SK-N-SH (cell line): ENCODE data around the gene CEL. TPM values are rescaled to one million over a fixed set of nuclear protein-coding genes. Genes with fewer than 3 reads are reported as not detected.
"Not testable (repeated sequence)": the region's sequence is repeated elsewhere in the genome, so short reads cannot be mapped to it uniquely, and the experiment has no call there.

Experiments
- CTCF ChIA-PET: fragments of 300-600, 350-600 bp; formaldehyde crosslinking; extraction: SDS; loops from one replicate; lab custom pipeline; 2021; lab: Yijun Ruan, JAX
- POLR2A ChIA-PET: fragments of 350-600 bp; sonication (Branson Sonifier 250); formaldehyde crosslinking; extraction: SDS; loops from one replicate; lab custom pipeline; 2020; ENCODE audit warnings: antibody characterized with exemption, inconsistent platforms; lab: Yijun Ruan, JAX
- DNase-seq: peaks from one replicate; pipeline ENCODE4 v3.0.0; 2012
- H2AFZ ChIP-seq: fragments of 200-600 bp; sonication (generic); 2 replicates; pipeline ENCODE4 v1.8.1; 2016; ENCODE audit warnings: antibody characterized with exemption, mild to moderate bottlenecking, low read depth
- H3F3A ChIP-seq: fragments of 200-600 bp; sonication (generic); replicated peaks from 2 replicates; pipeline ENCODE3; 2016; ENCODE audit warnings: antibody characterized with exemption, mild to moderate bottlenecking; ENCODE audit not compliant: insufficient read depth
- H3K27ac ChIP-seq, 2 experiments: fragments of 200-500 bp in 1 of 2; fragments of 200-600 bp in 1 of 2; sonication (Bioruptor generic) in 1 of 2; sonication (generic), shearing (Covaris generic) in 1 of 2; 2 replicates each; pipeline versions ENCODE4 v1.5.1 to v1.6.1; 2014 to 2016; ENCODE audit warnings: low read depth in 2 of 2, inconsistent platforms in 1 of 2, low read length in 1 of 2, mild to moderate bottlenecking in 1 of 2, mixed read lengths in 1 of 2
- H3K27me3 ChIP-seq: fragments of 200-600 bp; sonication (generic), shearing (Covaris generic); 2 replicates; pipeline ENCODE4 v1.6.1; 2016; ENCODE audit warnings: mixed run types; ENCODE audit not compliant: insufficient read depth
- H3K36me3 ChIP-seq, 2 experiments: fragments of 200-500 bp in 1 of 2; fragments of 200-600 bp in 1 of 2; sonication (Bioruptor generic) in 1 of 2; sonication (generic) in 1 of 2; replicated peaks in 1 of 2; 2 replicates each; pipeline versions ENCODE3 to v1.5.1; 2014 to 2016; ENCODE audit warnings: low read length in 1 of 2, mild to moderate bottlenecking in 1 of 2; ENCODE audit not compliant: insufficient read depth in 2 of 2, control insufficient read depth in 1 of 2
- H3K4me1 ChIP-seq, 2 experiments: fragments of 200-500 bp in 1 of 2; fragments of 200-600 bp in 1 of 2; sonication (Bioruptor generic) in 1 of 2; sonication (generic), shearing (Covaris generic) in 1 of 2; 2 replicates each; pipeline versions ENCODE4 v1.5.1 to v1.6.1; 2014 to 2016; ENCODE audit warnings: low read depth in 1 of 2, low read length in 1 of 2, mixed run types in 1 of 2; ENCODE audit not compliant: insufficient read depth in 2 of 2, control insufficient read depth in 1 of 2
- H3K4me2 ChIP-seq: fragments of 200-600 bp; sonication (generic), shearing (Covaris generic); 2 replicates; pipeline ENCODE4 v1.6.1; 2017; ENCODE audit warnings: mixed run types
- H3K4me3 ChIP-seq, 2 experiments: fragments of 200-500 bp in 1 of 2; fragments of 200-600 bp in 1 of 2; sonication (Bioruptor generic) in 1 of 2; sonication (generic), shearing (Covaris generic) in 1 of 2; 2 replicates each; pipeline versions ENCODE4 v1.5.1 to v1.8.1; 2014 to 2016; ENCODE audit warnings: low read depth in 2 of 2, inconsistent platforms in 1 of 2, low read length in 1 of 2, mild to moderate bottlenecking in 1 of 2, mixed read lengths in 1 of 2, moderate library complexity in 1 of 2
- H3K79me2 ChIP-seq: fragments of 200-600 bp; sonication (generic); 2 replicates; pipeline ENCODE4 v1.8.1; 2017; ENCODE audit warnings: mild to moderate bottlenecking; ENCODE audit not compliant: insufficient read depth
- H3K9ac ChIP-seq: fragments of 200-600 bp; sonication (generic); 2 replicates; pipeline ENCODE4 v1.6.1; 2017; ENCODE audit warnings: mixed run types
- H3K9me2 ChIP-seq: fragments of 200-600 bp; sonication (generic); 2 replicates; pipeline ENCODE4 v1.6.1; 2017; ENCODE audit warnings: mixed run types
- H3K9me3 ChIP-seq: fragments of 200-600 bp; sonication (generic); 2 replicates; pipeline ENCODE4 v1.6.1; 2017; ENCODE audit warnings: mixed run types, mild to moderate bottlenecking, moderate library complexity
- H4K20me1 ChIP-seq: fragments of 200-600 bp; sonication (generic); 2 replicates; pipeline ENCODE4 v1.6.1; 2017; ENCODE audit warnings: mild to moderate bottlenecking, mixed run types; ENCODE audit not compliant: insufficient read depth
- CHD2 ChIP-seq: fragments of 150-350 bp; IDR thresholded peaks from 2 replicates; pipeline ENCODE4 v1.6.1; 2018; ENCODE audit warnings: low read length; ENCODE audit not compliant: partially characterized antibody
- ELF1 ChIP-seq: IDR thresholded peaks from 2 replicates; pipeline ENCODE4 v1.4.0; 2012
- EP300 ChIP-seq, 2 experiments: IDR thresholded peaks; 2 replicates each; pipeline versions ENCODE4 v1.4.0 to v1.6.1; 2012; ENCODE audit warnings: borderline replicate concordance in 1 of 2, low read depth in 1 of 2, low read length in 1 of 2
- FOSL2 ChIP-seq: IDR thresholded peaks from 2 replicates; pipeline ENCODE4 v1.4.0; 2012; ENCODE audit warnings: low read depth, mild to moderate bottlenecking, moderate library complexity, borderline replicate concordance
- IRF3 ChIP-seq: fragments of 150-350 bp; IDR thresholded peaks from 2 replicates; pipeline ENCODE4 v1.6.1; 2016; ENCODE audit warnings: mild to moderate bottlenecking, low read depth, low read length
- JUND ChIP-seq: IDR thresholded peaks from 2 replicates; pipeline ENCODE4 v1.4.0; 2012
- MAX ChIP-seq: IDR thresholded peaks from 2 replicates; pipeline ENCODE4 v1.4.0; 2012; ENCODE audit warnings: low read depth
- MEF2A ChIP-seq: IDR thresholded peaks from 2 replicates; pipeline ENCODE4 v1.4.0; 2012; ENCODE audit warnings: low read depth, borderline replicate concordance
- MXI1 ChIP-seq: IDR thresholded peaks from 2 replicates; pipeline ENCODE4 v1.6.1; 2012; ENCODE audit warnings: mild to moderate bottlenecking, low read depth, low read length, improper control_type of control experiment
- PBX3 ChIP-seq: IDR thresholded peaks from 2 replicates; pipeline ENCODE4; 2012
- RCOR1 ChIP-seq: fragments of 150-350 bp; IDR thresholded peaks from 2 replicates; pipeline ENCODE4 v1.6.1; 2017; ENCODE audit warnings: antibody characterized with exemption, low read length
- REST ChIP-seq: IDR thresholded peaks from 2 replicates; pipeline ENCODE4 v1.6.1; 2012; ENCODE audit warnings: mild to moderate bottlenecking, low read depth, low read length, moderate library complexity
- RFX5 ChIP-seq: IDR thresholded peaks from 2 replicates; pipeline ENCODE4 v1.6.1; 2012; ENCODE audit warnings: mild to moderate bottlenecking, improper control_type of control experiment, low read length
- USF2 ChIP-seq: fragments of 150-350 bp; IDR thresholded peaks from 2 replicates; pipeline ENCODE4 v1.6.1; 2017; ENCODE audit warnings: antibody characterized with exemption, low read length, low read depth, borderline replicate concordance
- YY1 ChIP-seq: IDR thresholded peaks from 2 replicates; pipeline ENCODE4 v1.4.0; 2012; ENCODE audit warnings: low read depth, mild to moderate bottlenecking
- ZBTB33 ChIP-seq: IDR thresholded peaks from 2 replicates; pipeline ENCODE4 v1.4.0; 2012; ENCODE audit warnings: low read depth, borderline replicate concordance
- WGBS: methylation state at CpG from one replicate; pipeline ENCODE4 v1.1.6; 2017; ENCODE audit warnings: low lambda C conversion rate; 5-methylcytosine and 5-hydroxymethylcytosine counted together
- polyA plus RNA-seq, 3 experiments: library from polyadenylated mRNA; depleted of rRNA; stranded (reverse); fragments of >200 nt; gene quantifications; 2 replicates each; pipeline ENCODE4 v1.2.3, GENCODE V29; 2012

Gene CEL
- polyA plus RNA-seq, 1 of the 3 experiments (the other 2 are of a cell fraction): 0.87 TPM

GRCh38 chr9:133086212-133086860 is 24.6 kb downstream of the CEL start:
- H3K9me2 ChIP-seq, H4K20me1 ChIP-seq, H3K9me3 ChIP-seq, H3K4me2 ChIP-seq, H3K79me2 ChIP-seq, H3F3A ChIP-seq, DNase-seq, H3K27me3 ChIP-seq, POLR2A ChIA-PET, H3K4me3 ChIP-seq, H3K36me3 ChIP-seq, H2AFZ ChIP-seq, H3K27ac ChIP-seq, H3K9ac ChIP-seq: not testable (repeated sequence)
- CTCF ChIA-PET: interaction anchor here (1.0 to 6.6 kb wide), 3 partner anchors 17 to 61 kb away, joined by 3 to 40 read pairs (median 3); no protein-coding TSS in a partner anchor
- H3K4me1 ChIP-seq: peaks cover 0 to 36% of the 10 kb centered on the region in 2 experiments; a peak in 2 of 4 replicates
- WGBS: 88% methylated on average over 6 of the region's 17 CpGs

GRCh38 chr9:133086894-133087293 is 25.1 kb downstream of the CEL start:
- Histone ChIP-seq H4K20me1 (no peaks in the 10 kb centered on the region), H3K36me3 (no peaks in the 10 kb centered on the region), H3K9ac (no peak overlapping the region), H2AFZ (no peak overlapping the region), H3K4me3 (no peak overlapping the region), H3K79me2 (no peaks in the 10 kb centered on the region), H3K4me2 (no peak overlapping the region), H3F3A (no peaks in the 10 kb centered on the region), H3K27me3 (no peaks in the 10 kb centered on the region), H3K9me3 (no peaks in the 10 kb centered on the region), H3K4me1 (peaks cover 0 to 36% of the 10 kb centered on the region in 2 experiments; a peak in 2 of 4 replicates), H3K9me2 (no peaks in the 10 kb centered on the region), H3K27ac (no peak overlapping the region)
- POLR2A ChIA-PET: no interaction called here
- CTCF ChIA-PET: interaction anchor here (1.0 to 6.6 kb wide), 3 partner anchors 16 to 61 kb away, joined by 3 to 40 read pairs (median 3); no protein-coding TSS in a partner anchor
- no peak for TF ChIP-seq EP300 (IDR thresholded peaks at IDR 0.05; ENCODE audit: borderline replicate concordance in 1 of 2, low read depth in 1 of 2, low read length in 1 of 2)
- no peak for TF ChIP-seq RFX5
- TF ChIP-seq MAX: no peak
- TF ChIP-seq IRF3: no peak
- TF ChIP-seq YY1: no peak
- no peak for TF ChIP-seq MEF2A
- TF ChIP-seq RCOR1: no peak
- no peak for TF ChIP-seq FOSL2
- no peak for TF ChIP-seq PBX3
- TF ChIP-seq ZBTB33: no peak
- no peak for TF ChIP-seq JUND
- no peak for TF ChIP-seq REST
- no peak for TF ChIP-seq ELF1
- no peak for TF ChIP-seq CHD2
- no peak for TF ChIP-seq USF2
- TF ChIP-seq MXI1: no peak
- DNase-seq: no peak
- WGBS: 45% methylated on average over 6 of the region's 15 CpGs
